RWPE2 (cell line): ENCODE results near the gene DNAH9.
"Not testable (repeated sequence)": the region's sequence is repeated elsewhere in the genome, so short reads cannot be mapped to it uniquely, and the experiment has no call there.

Source experiments
- ATAC-seq: fragments of 200-7000 bp; cut with Tn5 transposase; 3 replicates; pipeline ENCODE4 v1.9.1; 2021; ENCODE audit warnings: low read depth
- DNase-seq: peaks from one replicate; pipeline ENCODE4 v3.0.0-alpha.2; 2020; ENCODE audit warnings: low spot score
- H3K27ac ChIP-seq: fragments of 450-650 bp; 2 replicates; pipeline ENCODE4 v1.5.1; 2017; ENCODE audit warnings: mild to moderate bottlenecking; ENCODE audit not compliant: poor library complexity, severe bottlenecking
- H3K27me3 ChIP-seq: fragments of 250-450 bp; sonication (Bioruptor Pico); 2 replicates; pipeline ENCODE4 v1.5.1; 2021; ENCODE audit warnings: mild to moderate bottlenecking, moderate library complexity; ENCODE audit not compliant: insufficient read depth, poor library complexity, severe bottlenecking
- H3K36me3 ChIP-seq: fragments of 250-450 bp; sonication (Bioruptor Pico); 2 replicates; pipeline ENCODE4 v1.5.1; 2020; ENCODE audit warnings: low read depth, mild to moderate bottlenecking, moderate library complexity
- H3K4me1 ChIP-seq: fragments of 250-450 bp; sonication (Bioruptor Pico); 2 replicates; pipeline ENCODE4 v1.5.1; 2021; ENCODE audit warnings: mild to moderate bottlenecking, moderate library complexity; ENCODE audit not compliant: insufficient read depth, poor library complexity, severe bottlenecking
- H3K4me3 ChIP-seq: fragments of 250-450 bp; sonication (Bioruptor Pico); 2 replicates; pipeline ENCODE4 v1.5.1; 2021; ENCODE audit warnings: mild to moderate bottlenecking, moderate library complexity; ENCODE audit not compliant: severe bottlenecking
- H3K9me3 ChIP-seq: fragments of 250-450 bp; sonication (Bioruptor Pico); 2 replicates; pipeline ENCODE4 v1.5.1; 2021; ENCODE audit warnings: mild to moderate bottlenecking, moderate library complexity; ENCODE audit not compliant: severe bottlenecking
- CTCF ChIP-seq: fragments of 450-650 bp; IDR thresholded peaks from one replicate; pipeline ENCODE4 v1.5.1; 2017; ENCODE audit warnings: mild to moderate bottlenecking, moderate library complexity; ENCODE audit not compliant: poor library complexity, severe bottlenecking

The DNAH9 gene

GRCh38 chr17:11954936-11955335 lies 356.7 kb downstream of the DNAH9 start:
- no peak for TF ChIP-seq CTCF
- H3K36me3 ChIP-seq: no peaks in the 10 kb centered on the region
- no peak for ATAC-seq
- peaks cover 7% of the 10 kb centered on the region for H3K4me1 ChIP-seq
- peaks cover 14% of the 10 kb centered on the region for H3K9me3 ChIP-seq
- H3K27me3 ChIP-seq: no peaks in the 10 kb centered on the region
- no peak for DNase-seq
- no peak overlapping the region for H3K4me3 ChIP-seq
- no peak overlapping the region for H3K27ac ChIP-seq

GRCh38 chr17:11969565-11969964 lies 371.3 kb downstream of the DNAH9 start:
- TF ChIP-seq CTCF: no peak
- DNase-seq: no peak
- Histone ChIP-seq H3K9me3 (no peaks in the 10 kb centered on the region), H3K27me3 (no peaks in the 10 kb centered on the region), H3K4me1 (no peaks in the 10 kb centered on the region), H3K4me3 (no peak overlapping the region), H3K36me3 (no peaks in the 10 kb centered on the region), H3K27ac (peak overlapping the region; percentile 12)
- ATAC-seq: peak; percentile 86

- not testable (repeated sequence) for ATAC-seq, H3K4me3 ChIP-seq, H3K4me1 ChIP-seq, H3K27me3 ChIP-seq, DNase-seq, H3K27ac ChIP-seq, H3K9me3 ChIP-seq, H3K36me3 ChIP-seq
Observed at GRCh38 chr17:11972741-11973140, 374.5 kb downstream of the DNAH9 start.

- H3K4me1 ChIP-seq: peaks cover 3% of the 10 kb centered on the region
- H3K9me3 ChIP-seq: no peaks in the 10 kb centered on the region
- ATAC-seq (no peak), DNase-seq (no peak)
- no peak overlapping the region for H3K27ac ChIP-seq
- TF ChIP-seq CTCF: no peak
- peaks cover 35% of the 10 kb centered on the region for H3K36me3 ChIP-seq
- H3K27me3 ChIP-seq: no peaks in the 10 kb centered on the region
- H3K4me3 ChIP-seq: no peak overlapping the region
Observed at GRCh38 chr17:11979795-11980194, 381.5 kb downstream of the DNAH9 start.

GRCh38 chr17:11980813-11981212 lies 382.5 kb downstream of the DNAH9 start:
- Histone ChIP-seq H3K4me3 (no peak overlapping the region), H3K36me3 (peaks cover 40% of the 10 kb centered on the region), H3K27ac (no peak overlapping the region), H3K4me1 (peaks cover 3% of the 10 kb centered on the region), H3K27me3 (no peaks in the 10 kb centered on the region), H3K9me3 (no peaks in the 10 kb centered on the region)
- DNase-seq: no peak
- peak; percentile 43 for TF ChIP-seq CTCF
- ATAC-seq: no peak
